H1 (cell line): Measurements from ENCODE around the gene PNRC1. TPM values are rescaled to one million over a fixed set of nuclear protein-coding genes. Genes with fewer than 3 reads are reported as not detected.

Experiments used
- CTCF ChIA-PET: fragments of 300-600 bp; sonication (Branson Sonifier 250); formaldehyde crosslinking; loops from one replicate; lab custom pipeline; 2021; ENCODE audit not compliant: partially characterized antibody; lab: Charles Lee
- POLR2A ChIA-PET: fragments of 300-600 bp; sonication (Branson Sonifier 250); formaldehyde crosslinking; loops from one replicate; lab custom pipeline; 2021; ENCODE audit warnings: inconsistent platforms; ENCODE audit not compliant: partially characterized antibody; lab: Charles Lee
- DNase-seq, 2 experiments: peaks; one replicate each; pipeline versions ENCODE4 v3.0.0 to v3.0.0-alpha.2; 2010 to 2022; ENCODE audit warnings: low spot score in 2 of 2, low read depth in 1 of 2, mixed read lengths in 1 of 2
- FAIRE-seq: peaks from 2 replicates; lab custom pipeline; 2011; peaks lifted over from hg19 to GRCh38; lab: Jason Lieb, UNC
- H2AFZ ChIP-seq: 2 replicates; pipeline ENCODE4 v1.8.1; 2012; ENCODE audit warnings: low read length, inconsistent platforms
- H2AK5ac ChIP-seq: 2 replicates; pipeline ENCODE4 v1.6.1; 2013; ENCODE audit warnings: low read depth, low read length
- H2BK120ac ChIP-seq: replicated peaks from 2 replicates; pipeline ENCODE3; 2013; ENCODE audit warnings: low read depth, low read length, inconsistent platforms
- H2BK12ac ChIP-seq: 2 replicates; pipeline ENCODE4 v1.6.1; 2013; ENCODE audit warnings: low read depth, low read length
- H2BK15ac ChIP-seq: 2 replicates; pipeline ENCODE4 v1.6.1; 2013; ENCODE audit warnings: low read length
- H2BK20ac ChIP-seq: 2 replicates; pipeline ENCODE4 v1.6.1; 2013; ENCODE audit warnings: low read length
- H2BK5ac ChIP-seq: 2 replicates; pipeline ENCODE4 v1.6.1; 2013; ENCODE audit warnings: low read depth, low read length
- H3K14ac ChIP-seq: 2 replicates; pipeline ENCODE4 v1.6.1; 2013; ENCODE audit warnings: inconsistent platforms; ENCODE audit not compliant: insufficient read length
- H3K18ac ChIP-seq: 2 replicates; pipeline ENCODE4 v1.6.1; 2013; ENCODE audit warnings: low read length; ENCODE audit errors: extremely low read depth
- H3K23ac ChIP-seq: 2 replicates; pipeline ENCODE4 v1.6.1; 2013; ENCODE audit warnings: inconsistent platforms; ENCODE audit not compliant: insufficient read length
- H3K23me2 ChIP-seq: 2 replicates; pipeline ENCODE4 v1.6.1; 2013; ENCODE audit warnings: low read depth, low read length
- H3K27ac ChIP-seq: 2 replicates; pipeline ENCODE4 v1.6.1; 2011; ENCODE audit warnings: low read depth, low read length, inconsistent platforms
- H3K27me3 ChIP-seq, 4 experiments: replicated peaks in 1 of 4; 1 replicate in 1 of 4; 2 replicates in 3 of 4; pipeline versions ENCODE4 v1.6.1 to v1.8.1; 2011 to 2013; ENCODE audit warnings: low read length in 3 of 4, mild to moderate bottlenecking in 3 of 4, inconsistent platforms in 2 of 4, mixed read lengths in 2 of 4, moderate library complexity in 1 of 4; ENCODE audit not compliant: control insufficient read depth in 3 of 4, insufficient read depth in 3 of 4; ENCODE audit errors: extremely low read depth in 1 of 4
- H3K36me3 ChIP-seq, 4 experiments: 2 replicates each; pipeline versions ENCODE4 v1.6.1 to v1.8.1; 2011 to 2013; ENCODE audit warnings: mild to moderate bottlenecking in 4 of 4, low read length in 3 of 4, moderate library complexity in 2 of 4, control low read depth in 1 of 4, inconsistent platforms in 1 of 4; ENCODE audit not compliant: insufficient read depth in 4 of 4, control insufficient read depth in 2 of 4
- H3K4ac ChIP-seq: replicated peaks from 2 replicates; pipeline ENCODE3; 2013; ENCODE audit warnings: low read length, low read depth, mixed read lengths, inconsistent platforms; ENCODE audit not compliant: insufficient read length
- H3K4me1 ChIP-seq, 4 experiments: replicated peaks in 1 of 4; 1 replicate in 1 of 4; 2 replicates in 3 of 4; pipeline versions ENCODE4 v1.6.1 to v1.8.1; 2011 to 2013; ENCODE audit warnings: low read length in 3 of 4, inconsistent platforms in 2 of 4, mixed read lengths in 1 of 4; ENCODE audit not compliant: insufficient read depth in 4 of 4, control insufficient read depth in 3 of 4
- H3K4me2 ChIP-seq, 2 experiments: 2 replicates each; pipeline versions ENCODE4 v1.6.1 to v1.8.1; 2011 to 2013; ENCODE audit warnings: low read depth in 2 of 2, low read length in 2 of 2, control low read depth in 1 of 2, inconsistent platforms in 1 of 2, mild to moderate bottlenecking in 1 of 2; ENCODE audit not compliant: insufficient read depth in 1 of 2
- H3K4me3 ChIP-seq, 4 experiments: fragments of 200-600, 300-600 bp in 1 of 4; sonication (generic), shearing (Covaris generic), sonication (Bioruptor Twin) in 1 of 4; 2 replicates each; pipeline versions ENCODE4 v1.5.1 to v1.8.1; 2011 to 2016; ENCODE audit warnings: low read length in 4 of 4, low read depth in 3 of 4, control low read depth in 2 of 4, inconsistent platforms in 2 of 4, mild to moderate bottlenecking in 2 of 4, mixed read lengths in 1 of 4, moderate library complexity in 1 of 4; ENCODE audit not compliant: insufficient read depth in 2 of 4; ENCODE audit errors: extremely low read depth in 1 of 4
- H3K56ac ChIP-seq: replicated peaks from 2 replicates; pipeline ENCODE3; 2013; ENCODE audit warnings: low read depth, mild to moderate bottlenecking, mixed read lengths, low read length, inconsistent platforms; ENCODE audit not compliant: insufficient read length
- H3K79me1 ChIP-seq: 2 replicates; pipeline ENCODE4 v1.6.1; 2013; ENCODE audit warnings: low read depth, low read length, control low read depth
- H3K79me2 ChIP-seq, 2 experiments: 2 replicates each; pipeline versions ENCODE4 v1.6.1 to v1.8.1; 2012 to 2013; ENCODE audit warnings: low read length in 2 of 2, mild to moderate bottlenecking in 2 of 2, inconsistent platforms in 1 of 2; ENCODE audit not compliant: insufficient read depth in 2 of 2, control insufficient read depth in 1 of 2
- H3K9ac ChIP-seq, 4 experiments: replicated peaks in 1 of 4; 1 replicate in 1 of 4; 2 replicates in 3 of 4; pipeline versions ENCODE4 v1.6.1 to v1.8.1; 2011 to 2013; ENCODE audit warnings: low read depth in 3 of 4, low read length in 3 of 4, control low read depth in 2 of 4, mild to moderate bottlenecking in 2 of 4, moderate library complexity in 2 of 4, inconsistent platforms in 1 of 4; ENCODE audit errors: extremely low read depth in 1 of 4
- H3K9me3 ChIP-seq, 2 experiments: 2 replicates each; pipeline versions ENCODE4 v1.6.1 to v1.8.1; 2012 to 2013; ENCODE audit warnings: mild to moderate bottlenecking in 2 of 2, moderate library complexity in 2 of 2, control low read depth in 1 of 2, inconsistent platforms in 1 of 2, low read depth in 1 of 2, low read length in 1 of 2, mixed read lengths in 1 of 2; ENCODE audit not compliant: insufficient read depth in 2 of 2
- H4K20me1 ChIP-seq, 2 experiments: replicated peaks in 1 of 2; 2 replicates each; pipeline versions ENCODE3 to v1.8.1; 2011 to 2013; ENCODE audit warnings: inconsistent platforms in 2 of 2, low read length in 2 of 2, mild to moderate bottlenecking in 1 of 2; ENCODE audit not compliant: insufficient read depth in 2 of 2, control insufficient read depth in 1 of 2
- H4K5ac ChIP-seq: 2 replicates; pipeline ENCODE4 v1.6.1; 2013; ENCODE audit warnings: low read length, low read depth, mixed read lengths, inconsistent platforms; ENCODE audit not compliant: insufficient read length
- H4K8ac ChIP-seq: 2 replicates; pipeline ENCODE4 v1.8.0; 2013; ENCODE audit warnings: mild to moderate bottlenecking, moderate library complexity, low read length, inconsistent platforms; ENCODE audit not compliant: insufficient read depth; ENCODE audit errors: extremely low read depth
- H4K91ac ChIP-seq: replicated peaks from 2 replicates; pipeline ENCODE3; 2013; ENCODE audit warnings: low read length, mixed read lengths, inconsistent platforms; ENCODE audit not compliant: insufficient read length
- BRCA1 ChIP-seq: IDR thresholded peaks from 2 replicates; pipeline ENCODE4 v1.6.1; 2012; ENCODE audit warnings: low read depth, low read length, improper control_type of control experiment
- CTBP2 ChIP-seq: IDR thresholded peaks from 2 replicates; pipeline ENCODE4 v1.7.0; 2011; ENCODE audit warnings: borderline replicate concordance, mild to moderate bottlenecking, moderate library complexity, mixed read lengths, low read length; ENCODE audit not compliant: insufficient read depth, insufficient read length
- CTCF ChIP-seq, 3 experiments: IDR thresholded peaks; 1 replicate in 2 of 3; 2 replicates in 1 of 3; pipeline versions ENCODE4 v1.5.1 to v1.6.1; 2011; ENCODE audit warnings: low read length in 3 of 3, mild to moderate bottlenecking in 3 of 3, inconsistent platforms in 2 of 3, low read depth in 1 of 3, moderate library complexity in 1 of 3; ENCODE audit not compliant: insufficient read depth in 1 of 3; ENCODE audit errors: control extremely low read depth in 1 of 3
- GABPA ChIP-seq: IDR thresholded peaks from 2 replicates; pipeline ENCODE4 v1.6.1; 2011; ENCODE audit warnings: mild to moderate bottlenecking, low read length, moderate library complexity, borderline replicate concordance; ENCODE audit not compliant: insufficient read depth
- HDAC2 ChIP-seq, 2 experiments: fragments of 300-600 bp in 1 of 2; sonication (generic) in 1 of 2; IDR thresholded peaks; 2 replicates each; pipeline ENCODE4 v1.6.1; 2011 to 2012; ENCODE audit warnings: low read depth in 2 of 2, low read length in 2 of 2, mild to moderate bottlenecking in 2 of 2, moderate library complexity in 2 of 2, borderline replicate concordance in 1 of 2, inconsistent platforms in 1 of 2
- MAFK ChIP-seq: IDR thresholded peaks from 2 replicates; pipeline ENCODE4 v1.6.1; 2012; ENCODE audit warnings: low read depth, mild to moderate bottlenecking, improper control_type of control experiment, low read length
- POLR2A ChIP-seq, 2 experiments: IDR thresholded peaks; 1 replicate in 1 of 2; 2 replicates in 1 of 2; pipeline ENCODE4 v1.6.1; 2011; ENCODE audit warnings: low read depth in 2 of 2, low read length in 2 of 2, mild to moderate bottlenecking in 2 of 2; ENCODE audit errors: control extremely low read depth in 1 of 2
- RAD21 ChIP-seq, 2 experiments: IDR thresholded peaks in 1 of 2; conservative IDR thresholded peaks in 1 of 2; 2 replicates each; pipeline ENCODE4 v1.6.1; 2011; ENCODE audit warnings: low read depth in 2 of 2, low read length in 2 of 2, improper control_type of control experiment in 1 of 2, inconsistent platforms in 1 of 2, mild to moderate bottlenecking in 1 of 2, moderate library complexity in 1 of 2
- SP1 ChIP-seq: IDR thresholded peaks from 2 replicates; pipeline ENCODE4 v1.6.1; 2011; ENCODE audit warnings: low read depth, low read length
- SRF ChIP-seq: IDR thresholded peaks from 2 replicates; pipeline ENCODE4 v1.6.1; 2011; ENCODE audit warnings: mild to moderate bottlenecking, low read depth, low read length, moderate library complexity
- WGBS, 2 experiments: shearing (Covaris generic) in 1 of 2; methylation state at CpG; one replicate each; pipeline versions ENCODE4 v1.1.6 to v1.1.7; 2013 to 2015; ENCODE audit warnings: low lambda C conversion rate in 2 of 2, mixed read lengths in 2 of 2, inconsistent platforms in 1 of 2, low coverage in 1 of 2, missing lambda C conversion rate in 1 of 2; ENCODE audit not compliant: insufficient replicate concordance in 2 of 2, insufficient coverage in 1 of 2, insufficient read length in 1 of 2; ENCODE audit errors: extremely low coverage in 1 of 2, missing lambda C conversion rate in 1 of 2; 5-methylcytosine and 5-hydroxymethylcytosine counted together
- polyA plus RNA-seq, 7 experiments: library from polyadenylated mRNA; depleted of rRNA in 3 of 7; stranded (reverse) in 5 of 7; unstranded in 2 of 7; fragments of >200 nt in 5 of 7; fragments of 200-250 nt in 2 of 7; gene quantifications; 1 replicate in 5 of 7; 2 replicates in 1 of 7; 4 replicates in 1 of 7; pipeline versions ENCODE4 v1.2.1 to v1.2.3, GENCODE V29; 2011 to 2013; ENCODE audit warnings: missing spikeins in 2 of 7, mixed read lengths in 2 of 7
- total RNA-seq: library from RNA; stranded (reverse); fragmentation: NEBNext Ultra II Directional; extraction: Animal tissue kit (Norgen Biotek cat#: 25700); gene quantifications from 2 replicates; pipeline ENCODE4 v1.2.1, GENCODE V29; 2021

PNRC1 gene
- total and polyA plus RNA-seq, 2 of the 8 experiments (the other 6 are each of a cell fraction or from before 2014, with no cell fraction given), result 6.3 to 48.5 TPM

GRCh38 chr6:89073840-89074239 is 6.7 kb upstream of the PNRC1 start:
- Histone ChIP-seq H2BK20ac (no peak overlapping the region), H3K4me3 (no peak overlapping the region), H4K8ac (no peak overlapping the region), H4K20me1 (no peaks in the 10 kb centered on the region), H2BK15ac (no peak overlapping the region), H3K23ac (no peak overlapping the region), H2AK5ac (no peak overlapping the region), H2AFZ (no peak overlapping the region), H3K9ac (no peak overlapping the region), H3K79me1 (no peaks in the 10 kb centered on the region), H3K4me1 (no peaks in the 10 kb centered on the region), H3K9me3 (no peaks in the 10 kb centered on the region), H3K23me2 (no peaks in the 10 kb centered on the region), H3K14ac (no peak overlapping the region), H3K4ac (no peak overlapping the region), H3K79me2 (no peaks in the 10 kb centered on the region), H2BK5ac (no peak overlapping the region), H2BK120ac (no peak overlapping the region), H3K27me3 (no peaks in the 10 kb centered on the region), H4K5ac (no peak overlapping the region), H3K27ac (no peak overlapping the region), H4K91ac (no peak overlapping the region), H3K56ac (no peak overlapping the region), H2BK12ac (no peak overlapping the region), H3K4me2 (no peak overlapping the region), H3K36me3 (no peaks in the 10 kb centered on the region), H3K18ac (no peak overlapping the region)
- 91% methylated on average over 2 of the region's 2 CpGs; no CpG with 5 or more reads in 1 of the 2 experiments for WGBS, 2 experiments
- POLR2A ChIA-PET, result interaction anchor here (1.7 to 2.7 kb wide), 2 partner anchors 10 to 16 kb away, joined by 3 to 7 read pairs; no protein-coding TSS in a partner anchor
- CTCF ChIA-PET, result interaction anchor here (0.7 to 2.6 kb wide), 7 partner anchors 16 to 861 kb away, joined by 3 to 14 read pairs (median 4); no protein-coding TSS in a partner anchor
- no peak for DNase-seq
- FAIRE-seq, result no peak
- no peak for TF ChIP-seq RAD21 (IDR thresholded peaks at IDR 0.05 in 1 of 2, conservative IDR thresholded peaks at IDR 0.05 in 1 of 2; ENCODE audit: low read depth in 2 of 2, low read length in 2 of 2)
- TF ChIP-seq CTBP2, result no peak
- TF ChIP-seq HDAC2 (IDR thresholded peaks at IDR 0.05; ENCODE audit: borderline replicate concordance in 1 of 2, low read depth in 2 of 2, low read length in 2 of 2), result no peak
- no peak for TF ChIP-seq POLR2A (IDR thresholded peaks at IDR 0.05; ENCODE audit: control extremely low read depth in 1 of 2, low read depth in 2 of 2, low read length in 2 of 2)
- TF ChIP-seq CTCF (IDR thresholded peaks at IDR 0.05; ENCODE audit: control extremely low read depth in 1 of 3, insufficient read depth in 1 of 3, low read depth in 1 of 3, low read length in 3 of 3), result no peak
- no peak for TF ChIP-seq BRCA1
- no peak for TF ChIP-seq MAFK
- no peak for TF ChIP-seq GABPA
- TF ChIP-seq SP1, result no peak
- TF ChIP-seq SRF, result no peak
